H1 (cell line): ENCODE measurements around the gene TUBB4B. TPM values are rescaled to one million over a fixed set of nuclear protein-coding genes. Genes with fewer than 3 reads are reported as not detected.
A peak's percentile ranks its signal among the peaks of the same experiment; 100 is the strongest.

ENCODE experiments used
- ASH2L ChIP-seq: fragments of 200-600, 300-600 bp; sonication (generic); IDR thresholded peaks from one replicate; pipeline ENCODE4 v1.7.1; 2017; ENCODE audit warnings: low read length
- BACH1 ChIP-seq: IDR thresholded peaks from 2 replicates; pipeline ENCODE4 v1.6.1; 2012; ENCODE audit warnings: low read length, improper control_type of control experiment
- CBX8 ChIP-seq: fragments of 300-800, 300-1000 bp; sonication (generic); IDR thresholded peaks from 2 replicates; pipeline ENCODE4 v1.7.1; 2016; ENCODE audit warnings: low read depth, low read length, borderline replicate concordance
- CHD2 ChIP-seq: IDR thresholded peaks from 2 replicates; pipeline ENCODE4 v1.6.1; 2012; ENCODE audit warnings: low read length, improper control_type of control experiment
- EP300 ChIP-seq, 2 experiments: IDR thresholded peaks; 1 replicate in 1 of 2; 2 replicates in 1 of 2; pipeline ENCODE4 v1.6.1; 2011 to 2012; ENCODE audit warnings: low read depth in 2 of 2, low read length in 2 of 2, mild to moderate bottlenecking in 2 of 2, borderline replicate concordance in 1 of 2, inconsistent platforms in 1 of 2, moderate library complexity in 1 of 2
- FOSL1 ChIP-seq: IDR thresholded peaks from 2 replicates; pipeline ENCODE4 v1.6.1; 2011; ENCODE audit warnings: mild to moderate bottlenecking, low read depth, low read length, moderate library complexity; ENCODE audit not compliant: insufficient read depth
- GABPA ChIP-seq: IDR thresholded peaks from 2 replicates; pipeline ENCODE4 v1.6.1; 2011; ENCODE audit warnings: mild to moderate bottlenecking, low read length, moderate library complexity, borderline replicate concordance; ENCODE audit not compliant: insufficient read depth
- HDAC6 ChIP-seq: IDR thresholded peaks from one replicate; pipeline ENCODE4 v1.7.1; 2012; ENCODE audit warnings: low read depth, mild to moderate bottlenecking, inconsistent platforms, low read length, moderate library complexity
- JUN ChIP-seq: IDR thresholded peaks from 2 replicates; pipeline ENCODE4 v1.6.1; 2011; ENCODE audit warnings: low read depth, mild to moderate bottlenecking, improper control_type of control experiment, low read length
- JUND ChIP-seq: IDR thresholded peaks from 2 replicates; pipeline ENCODE4 v1.6.1; 2011; ENCODE audit warnings: mild to moderate bottlenecking, improper control_type of control experiment, low read length
- POLR2A ChIP-seq, 2 experiments: IDR thresholded peaks; 1 replicate in 1 of 2; 2 replicates in 1 of 2; pipeline ENCODE4 v1.6.1; 2011; ENCODE audit warnings: low read depth in 2 of 2, low read length in 2 of 2, mild to moderate bottlenecking in 2 of 2; ENCODE audit errors: control extremely low read depth in 1 of 2
- POU5F1 ChIP-seq: IDR thresholded peaks from 2 replicates; pipeline ENCODE4 v1.6.1; 2011; ENCODE audit warnings: low read depth, mild to moderate bottlenecking, low read length, moderate library complexity
- RBBP5 ChIP-seq: IDR thresholded peaks from 2 replicates; pipeline ENCODE4 v1.7.1; 2012; ENCODE audit warnings: low read depth, mild to moderate bottlenecking, inconsistent platforms, low read length, moderate library complexity, borderline replicate concordance
- RNF2 ChIP-seq: fragments of 200-900, 300-1000 bp; sonication (generic); IDR thresholded peaks from 2 replicates; pipeline ENCODE4 v1.7.1; 2016; ENCODE audit warnings: borderline replicate concordance, low read depth, mild to moderate bottlenecking, antibody characterized with exemption, low read length; ENCODE audit not compliant: poor library complexity, severe bottlenecking; ENCODE audit errors: missing control alignments
- RXRA ChIP-seq: IDR thresholded peaks from 2 replicates; pipeline ENCODE4 v1.6.1; 2011; ENCODE audit warnings: low read depth, mild to moderate bottlenecking, low read length, moderate library complexity; ENCODE audit not compliant: insufficient read depth
- SAP30 ChIP-seq: fragments of 300-600 bp; sonication (generic); IDR thresholded peaks from 2 replicates; pipeline ENCODE4 v1.7.1; 2012; ENCODE audit warnings: low read length, moderate library complexity, mild to moderate bottlenecking, inconsistent platforms; ENCODE audit not compliant: insufficient read depth, insufficient replicate concordance
- SP2 ChIP-seq: IDR thresholded peaks from 2 replicates; pipeline ENCODE4 v1.6.1; 2012; ENCODE audit warnings: mild to moderate bottlenecking, low read length, inconsistent platforms
- TAF7 ChIP-seq: optimal IDR thresholded peaks from 2 replicates; pipeline ENCODE3; 2011; ENCODE audit warnings: low read depth, mild to moderate bottlenecking, inconsistent platforms, low read length, moderate library complexity, borderline replicate concordance
- TBP ChIP-seq: IDR thresholded peaks from 2 replicates; pipeline ENCODE4 v1.6.1; 2011; ENCODE audit warnings: low read depth, low read length, improper control_type of control experiment
- TEAD4 ChIP-seq: IDR thresholded peaks from 2 replicates; pipeline ENCODE4 v1.6.1; 2012; ENCODE audit warnings: low read depth, low read length, inconsistent platforms, mixed read lengths
- ZNF274 ChIP-seq: IDR thresholded peaks from 2 replicates; pipeline ENCODE4 v1.7.0; 2012; ENCODE audit warnings: low read length, borderline replicate concordance; ENCODE audit errors: extremely low read depth
- polyA plus RNA-seq, 7 experiments: library from polyadenylated mRNA; depleted of rRNA in 3 of 7; stranded (reverse) in 5 of 7; unstranded in 2 of 7; fragments of >200 nt in 5 of 7; fragments of 200-250 nt in 2 of 7; gene quantifications; 1 replicate in 5 of 7; 2 replicates in 1 of 7; 4 replicates in 1 of 7; pipeline versions ENCODE4 v1.2.1 to v1.2.3, GENCODE V29; 2011 to 2013; ENCODE audit warnings: missing spikeins in 2 of 7, mixed read lengths in 2 of 7
- total RNA-seq: library from RNA; stranded (reverse); fragmentation: NEBNext Ultra II Directional; extraction: Animal tissue kit (Norgen Biotek cat#: 25700); gene quantifications from 2 replicates; pipeline ENCODE4 v1.2.1, GENCODE V29; 2021
- TF ChIP-seq, protein P1 (sequence below): IDR thresholded peaks from 2 replicates; pipeline ENCODE4 v1.6.1; 2012; ENCODE audit warnings: inconsistent platforms
- TF ChIP-seq, protein P2 (sequence below): IDR thresholded peaks from 2 replicates; pipeline ENCODE4 v1.6.1; 2012; ENCODE audit warnings: inconsistent platforms

The TUBB4B gene
- total and polyA plus RNA-seq, 2 of the 8 experiments (the other 6 are each of a cell fraction or from before 2014, with no cell fraction given) = 280 to 307 TPM

DNA sequence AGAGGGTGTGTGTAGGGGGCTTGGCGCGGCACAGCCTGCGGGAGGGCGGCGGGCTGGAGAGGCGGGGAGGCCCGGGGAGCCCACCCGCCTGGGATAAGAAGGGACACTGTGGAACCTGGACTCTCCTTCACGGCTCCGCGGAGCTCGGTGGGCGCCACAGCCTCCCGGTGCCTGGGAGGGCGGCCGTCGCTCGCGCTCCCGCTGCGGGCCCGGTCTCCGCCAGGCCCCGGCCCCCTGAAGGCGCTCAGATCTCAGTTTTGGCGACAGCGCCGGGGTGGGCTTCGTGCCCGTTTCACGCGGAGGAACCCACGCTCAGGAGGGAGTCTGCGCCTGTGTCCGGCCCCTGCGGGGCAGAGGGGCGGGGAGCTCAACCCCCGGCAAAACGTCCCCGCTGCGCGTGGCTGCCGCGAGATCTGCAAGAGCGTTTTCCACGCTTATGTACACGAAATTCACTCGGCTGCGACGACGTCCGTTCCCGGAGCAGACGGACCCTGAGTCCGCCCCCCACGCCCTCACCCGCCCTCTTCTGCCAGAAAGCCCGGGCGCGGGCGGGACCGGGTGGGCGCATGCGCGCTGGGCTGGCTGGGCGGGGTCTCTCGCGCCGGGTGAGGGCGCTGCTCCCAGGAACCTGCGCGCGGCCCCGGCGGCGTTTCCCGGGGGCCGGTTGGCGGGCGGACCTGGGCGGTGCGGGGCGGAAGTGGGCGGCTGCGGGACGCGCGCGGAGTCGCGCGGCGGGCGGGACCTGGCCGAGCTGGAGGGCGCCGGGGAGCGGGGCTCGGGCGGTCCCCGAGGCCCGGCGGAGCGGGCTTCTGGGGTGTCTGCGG is 13.7 kb downstream of the TUBB4B start, which contains the start of gene NELFB (continued):
- TF ChIP-seq CBX8 (no peak), JUN (no peak), BACH1 (no peak), JUND (no peak), EP300 (IDR thresholded peaks at IDR 0.05; ENCODE audit: borderline replicate concordance in 1 of 2, low read depth in 2 of 2, low read length in 2 of 2) (no peak), ASH2L (no peak), RNF2 (no peak), FOSL1 (no peak), TAF7 (peak; percentile 53), RBBP5 (peak; percentile 32; the same call in 1 of the 2 replicates), POU5F1 (no peak), SAP30 (no peak), POLR2A (IDR thresholded peaks at IDR 0.05; ENCODE audit: control extremely low read depth in 1 of 2, low read depth in 2 of 2, low read length in 2 of 2) (peak in 1 of 2 experiments; percentile 43; a peak in 1 of 3 replicates), TBP (peak; percentile 38; the same call in 1 of the 2 replicates), GABPA (peak; percentile 93), SP2 (no peak), ZNF274 (no peak), TEAD4 (no peak), HDAC6 (no peak), RXRA (no peak), CHD2 (no peak)
- TF ChIP-seq, protein P1, sequence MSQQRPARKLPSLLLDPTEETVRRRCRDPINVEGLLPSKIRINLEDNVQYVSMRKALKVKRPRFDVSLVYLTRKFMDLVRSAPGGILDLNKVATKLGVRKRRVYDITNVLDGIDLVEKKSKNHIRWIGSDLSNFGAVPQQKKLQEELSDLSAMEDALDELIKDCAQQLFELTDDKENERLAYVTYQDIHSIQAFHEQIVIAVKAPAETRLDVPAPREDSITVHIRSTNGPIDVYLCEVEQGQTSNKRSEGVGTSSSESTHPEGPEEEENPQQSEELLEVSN = 0 out of 2 replicates have a peak, but pooled peaks have one; percentile 7
- TF ChIP-seq, protein P2, sequence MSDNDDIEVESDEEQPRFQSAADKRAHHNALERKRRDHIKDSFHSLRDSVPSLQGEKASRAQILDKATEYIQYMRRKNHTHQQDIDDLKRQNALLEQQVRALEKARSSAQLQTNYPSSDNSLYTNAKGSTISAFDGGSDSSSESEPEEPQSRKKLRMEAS = 0 out of 2 replicates have a peak, but pooled peaks have one; percentile 6
